GM18868 (cell line): ENCODE data around the gene LINC00237.

Experiments
- ATAC-seq: cut with Tn5 transposase; IDR thresholded peaks from one replicate; pipeline ENCODE4 v1.9.1; 2021; ENCODE audit warnings: mild to moderate bottlenecking, moderate library complexity; ENCODE audit not compliant: unreplicated experiment

LINC00237 gene

DNA sequence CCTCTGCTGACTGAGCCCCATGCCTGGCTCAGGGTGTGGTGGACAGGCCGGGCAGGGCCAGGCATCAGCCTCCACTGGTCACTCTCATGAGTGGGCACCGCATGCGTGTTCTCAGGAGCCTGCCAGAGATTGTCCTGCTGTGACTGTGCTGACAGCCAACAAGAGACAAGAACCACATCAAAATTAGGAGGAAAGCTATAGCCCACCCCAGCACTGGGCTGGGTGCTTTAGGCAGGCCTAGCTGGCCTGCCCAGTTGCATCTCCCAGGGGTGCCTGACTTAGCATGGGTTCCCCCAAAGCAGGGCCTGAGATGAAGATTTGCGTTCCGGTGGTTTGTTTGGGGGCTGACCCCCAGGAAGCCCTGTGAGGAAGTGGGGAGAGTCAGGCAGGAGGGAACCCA is 53.9 kb downstream of the LINC00237 start:
- no peak for ATAC-seq

DNA sequence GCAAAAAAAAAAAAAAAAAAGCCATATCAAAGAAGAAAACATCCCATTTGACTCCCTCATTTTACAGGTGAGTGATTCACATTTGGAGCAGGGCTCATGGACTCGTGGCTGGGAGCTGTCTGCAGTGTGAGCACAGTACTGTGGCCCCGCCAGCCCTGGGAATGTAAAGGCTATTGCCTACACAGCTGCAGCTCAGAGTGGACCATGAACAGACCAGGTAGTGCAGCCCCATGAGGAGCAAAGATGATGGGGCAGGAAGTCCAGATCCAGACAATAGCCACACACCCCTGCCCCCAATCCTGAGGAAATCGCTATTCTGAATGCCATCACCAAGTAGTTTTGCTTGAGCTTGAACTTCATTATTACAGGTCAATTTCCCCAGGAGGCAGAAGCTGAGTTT is 55.4 kb downstream of the LINC00237 start:
- no peak for ATAC-seq

DNA sequence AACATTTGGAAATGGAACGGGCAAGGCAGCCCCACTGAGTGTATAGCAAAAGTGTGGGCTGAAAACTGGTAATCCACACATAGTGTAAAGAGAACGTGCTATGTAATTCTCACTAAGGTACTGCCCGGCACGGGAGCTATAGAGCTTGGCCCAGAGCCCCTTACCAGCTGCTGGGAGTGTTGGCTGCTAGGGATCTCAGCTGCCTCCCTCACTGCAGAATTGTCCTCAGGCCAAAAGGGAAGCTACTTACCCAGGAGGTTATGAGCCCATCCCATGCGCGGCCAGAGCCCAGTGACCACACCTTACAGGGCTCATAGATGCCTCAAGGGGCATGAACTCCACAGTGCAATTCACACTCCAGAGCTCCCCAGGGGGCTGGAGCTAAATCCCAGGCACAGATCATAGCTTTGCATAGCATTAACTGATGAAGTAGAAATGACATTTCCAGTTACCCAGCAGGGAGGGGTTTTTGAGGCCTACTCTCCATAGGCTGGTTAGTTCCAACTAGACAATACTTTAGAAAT is 56.8 kb downstream of the LINC00237 start:
- ATAC-seq, result no peak

DNA sequence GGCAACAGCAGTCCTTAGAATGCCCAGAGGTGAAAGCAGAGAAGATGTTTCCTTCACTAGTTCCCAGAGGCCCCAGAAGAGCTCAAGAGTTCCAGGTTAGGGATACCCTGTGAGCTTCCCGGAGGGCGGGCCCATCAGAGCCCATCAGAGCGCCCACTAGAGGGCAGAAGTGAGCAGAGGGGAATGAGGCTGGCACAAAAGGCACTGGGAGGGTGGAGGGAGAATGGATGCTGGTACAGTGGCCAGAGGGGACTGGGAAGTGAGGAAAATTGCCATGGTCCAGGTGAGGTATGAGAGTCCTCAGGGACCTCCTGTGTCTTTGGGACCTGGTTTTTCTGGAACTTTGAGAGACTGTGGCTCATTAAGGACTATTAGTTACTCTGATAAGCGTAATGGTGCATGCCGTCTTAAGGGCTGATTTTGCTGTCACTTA is 57.3 kb downstream of the LINC00237 start:
- ATAC-seq, result no peak

DNA sequence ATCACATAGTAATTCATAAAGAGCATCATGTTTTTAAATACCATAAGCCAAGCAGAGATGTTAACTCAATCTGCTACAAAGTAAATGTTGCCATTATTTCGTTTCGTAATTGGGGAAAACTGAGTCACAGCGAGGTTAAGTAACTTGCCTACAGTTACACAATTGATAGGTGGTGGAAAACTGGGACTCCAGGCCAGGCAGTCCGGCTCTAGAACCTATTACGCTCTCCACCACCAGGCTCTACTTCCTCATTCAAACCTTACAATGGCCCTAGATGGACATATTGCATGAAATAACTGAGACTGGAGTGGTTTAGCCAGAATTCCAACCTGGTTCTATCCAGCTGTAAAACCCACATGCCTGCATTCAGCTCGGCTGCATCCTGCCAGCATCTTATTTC is 58.2 kb downstream of the LINC00237 start:
- ATAC-seq, result no peak

DNA sequence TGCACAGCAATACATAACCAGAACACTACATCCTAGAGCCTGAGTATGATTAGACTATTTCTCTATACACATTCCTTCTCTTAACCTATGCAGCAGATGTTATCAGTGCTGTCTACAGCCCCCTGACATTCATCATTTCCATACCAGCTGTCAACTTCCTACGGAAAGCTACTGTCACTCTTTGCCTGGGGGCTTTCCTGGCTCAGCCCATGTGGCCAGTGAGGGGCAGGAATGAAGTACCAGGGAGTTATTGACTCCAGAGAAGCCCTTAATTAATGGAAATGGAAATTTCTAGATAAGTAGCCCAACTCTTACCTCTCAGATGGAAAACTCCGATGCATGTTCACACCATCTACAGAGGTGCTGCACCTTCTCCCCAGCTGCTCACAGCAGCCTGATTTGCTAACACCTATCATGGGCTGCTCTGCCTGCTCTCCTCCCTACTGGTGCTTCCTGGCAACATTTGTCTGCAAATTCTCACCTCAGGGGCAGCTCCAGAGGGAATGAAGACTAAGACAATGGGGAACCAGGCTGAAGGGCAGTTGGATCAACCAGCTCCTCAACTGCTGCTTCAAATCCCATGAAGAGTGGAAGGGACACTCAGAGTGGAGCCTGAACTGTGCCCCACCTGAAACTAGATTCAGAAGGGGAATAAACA is 59.6 kb downstream of the LINC00237 start:
- no peak for ATAC-seq
